Measurements from ENCODE around the gene PLK3. TPM values are rescaled to one million over a fixed set of nuclear protein-coding genes. Genes with fewer than 3 reads are reported as not detected.

Gene PLK3
- polyA plus RNA-seq, 1 donor (not counting 4 experiments of a cell fraction or from before 2014, with no cell fraction given): 34.0 TPM

GRCh38 chr1:44817307-44817706 lies 17.1 kb downstream of the PLK3 start:
- H3K27me3 ChIP-seq (ENCODE audit: control insufficient read depth, extremely low read depth, insufficient read depth, low read length): no peaks in the 10 kb centered on the region
- H2AFZ ChIP-seq (ENCODE audit: control insufficient read depth, low read length): no peak overlapping the region
- dilution Hi-C loops (cut with MboI; ENCODE audit: extremely low pct_ligation_motif_present, low sequenced_read_pairs): no loop called here
- FAIRE-seq: peak; percentile 73
- peak overlapping the region; percentile 48 for H3K4me2 ChIP-seq (ENCODE audit: control insufficient read depth, extremely low read depth, insufficient read depth, low read depth, low read length)
- no peaks in the 10 kb centered on the region for H3K79me2 ChIP-seq (ENCODE audit: control insufficient read depth, insufficient read depth, low read length)
- H4K20me1 ChIP-seq (ENCODE audit: control insufficient read depth, extremely low read depth, insufficient read depth, low read length): no peaks in the 10 kb centered on the region
- H3K9ac ChIP-seq (ENCODE audit: control insufficient read depth, extremely low read depth, insufficient read depth, low read length): no peak overlapping the region
- H3K9me1 ChIP-seq (ENCODE audit: control insufficient read depth, extremely low read depth, insufficient read depth, low read length): no peaks in the 10 kb centered on the region
- H3K27ac ChIP-seq (ENCODE audit: control insufficient read depth, insufficient read depth, low read length): peak overlapping the region; percentile 20
- H3K36me3 ChIP-seq (ENCODE audit: control insufficient read depth in 2 of 2, extremely low read depth in 1 of 2, insufficient read depth in 2 of 2, low read length in 2 of 2): peaks cover 1 to 3% of the 10 kb centered on the region in 2 experiments
- TF ChIP-seq CTCF (optimal IDR thresholded peaks at IDR 0.05 in 1 of 3, IDR thresholded peaks at IDR 0.05 in 1 of 3, conservative IDR thresholded peaks at IDR 0.05 in 1 of 3; ENCODE audit: extremely low read depth in 1 of 3, insufficient read depth in 2 of 3, low read length in 3 of 3) (no peak), EZH2 (IDR thresholded peaks at IDR 0.05; ENCODE audit: low read length) (no peak)
- peaks cover 42% of the 10 kb centered on the region for H3K4me1 ChIP-seq (ENCODE audit: control insufficient read depth, extremely low read depth, insufficient read depth, low read length)
- H3K9me3 ChIP-seq (ENCODE audit: control insufficient read depth, low read depth, low read length): no peaks in the 10 kb centered on the region
- no peak for DNase-seq (ENCODE audit: low read depth, low spot score)
- no peak overlapping the region for H3K4me3 ChIP-seq (ENCODE audit: control insufficient read depth in 2 of 3, extremely low read depth in 1 of 3, insufficient read depth in 2 of 3, low read depth in 1 of 3, low read length in 3 of 3)

DNA sequence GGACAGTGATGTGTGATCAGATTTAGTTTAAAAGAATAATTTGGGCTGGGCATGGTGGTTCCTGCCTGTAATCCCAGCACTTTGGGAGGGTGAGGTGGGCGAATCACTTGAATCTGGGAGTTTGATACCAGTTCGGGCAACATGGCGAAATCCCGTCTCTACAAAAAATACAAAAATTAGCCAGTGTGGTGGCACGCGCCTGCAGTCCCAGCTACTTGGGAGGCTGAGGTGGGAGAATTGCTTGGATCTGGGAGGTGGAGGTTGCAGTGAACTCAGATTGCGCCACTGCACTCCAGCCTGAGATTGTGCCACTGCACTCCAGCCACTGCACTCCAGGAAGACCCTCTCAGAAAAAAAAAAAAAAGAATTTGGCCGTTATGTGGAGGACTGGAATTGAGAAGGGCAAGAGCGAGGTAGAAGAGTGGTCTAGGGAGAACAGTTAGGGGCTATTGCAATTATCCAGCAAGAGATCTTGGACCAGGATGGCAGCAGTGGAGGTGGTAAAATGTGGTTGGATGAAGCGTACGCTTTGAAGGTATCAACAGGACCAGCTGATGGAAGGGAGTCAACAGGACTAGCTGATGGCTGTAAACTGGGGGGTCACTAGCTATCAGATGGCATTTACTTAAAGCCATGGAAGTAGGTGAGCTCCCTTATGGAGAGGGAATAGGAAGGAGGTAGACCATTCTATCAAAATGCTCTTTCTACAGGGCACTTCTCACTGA lies 17.8 kb downstream of the PLK3 start:
- dilution Hi-C loops (cut with MboI; ENCODE audit: extremely low pct_ligation_motif_present, low sequenced_read_pairs): no loop called here
- Histone ChIP-seq H3K9ac (ENCODE audit: control insufficient read depth, extremely low read depth, insufficient read depth, low read length) (no peak overlapping the region), H3K4me2 (ENCODE audit: control insufficient read depth, extremely low read depth, insufficient read depth, low read depth, low read length) (peak overlapping the region; percentile 48), H3K9me3 (ENCODE audit: control insufficient read depth, low read depth, low read length) (no peaks in the 10 kb centered on the region), H3K9me1 (ENCODE audit: control insufficient read depth, extremely low read depth, insufficient read depth, low read length) (no peaks in the 10 kb centered on the region), H3K27me3 (ENCODE audit: control insufficient read depth, extremely low read depth, insufficient read depth, low read length) (no peaks in the 10 kb centered on the region), H3K27ac (ENCODE audit: control insufficient read depth, insufficient read depth, low read length) (peak overlapping the region; percentile 20), H2AFZ (ENCODE audit: control insufficient read depth, low read length) (no peak overlapping the region), H3K4me1 (ENCODE audit: control insufficient read depth, extremely low read depth, insufficient read depth, low read length) (peaks cover 42% of the 10 kb centered on the region), H3K36me3 (ENCODE audit: control insufficient read depth in 2 of 2, extremely low read depth in 1 of 2, insufficient read depth in 2 of 2, low read length in 2 of 2) (peaks cover 1% of the 10 kb centered on the region in 2 experiments), H4K20me1 (ENCODE audit: control insufficient read depth, extremely low read depth, insufficient read depth, low read length) (no peaks in the 10 kb centered on the region), H3K4me3 (ENCODE audit: control insufficient read depth in 2 of 3, extremely low read depth in 1 of 3, insufficient read depth in 2 of 3, low read depth in 1 of 3, low read length in 3 of 3) (no peak overlapping the region), H3K79me2 (ENCODE audit: control insufficient read depth, insufficient read depth, low read length) (no peaks in the 10 kb centered on the region)
- TF ChIP-seq EZH2 (IDR thresholded peaks at IDR 0.05; ENCODE audit: low read length) (no peak), CTCF (optimal IDR thresholded peaks at IDR 0.05 in 1 of 3, IDR thresholded peaks at IDR 0.05 in 1 of 3, conservative IDR thresholded peaks at IDR 0.05 in 1 of 3; ENCODE audit: extremely low read depth in 1 of 3, insufficient read depth in 2 of 3, low read length in 3 of 3) (no peak)
- no peak for DNase-seq (ENCODE audit: low read depth, low spot score)
- no peak for FAIRE-seq
